HCEC 1CT (cell line): ENCODE results near the gene MARK4.

ENCODE experiments used
- DNase-seq: peaks from one replicate; pipeline ENCODE4 v3.0.0-alpha.2; 2017

MARK4 gene

DNA sequence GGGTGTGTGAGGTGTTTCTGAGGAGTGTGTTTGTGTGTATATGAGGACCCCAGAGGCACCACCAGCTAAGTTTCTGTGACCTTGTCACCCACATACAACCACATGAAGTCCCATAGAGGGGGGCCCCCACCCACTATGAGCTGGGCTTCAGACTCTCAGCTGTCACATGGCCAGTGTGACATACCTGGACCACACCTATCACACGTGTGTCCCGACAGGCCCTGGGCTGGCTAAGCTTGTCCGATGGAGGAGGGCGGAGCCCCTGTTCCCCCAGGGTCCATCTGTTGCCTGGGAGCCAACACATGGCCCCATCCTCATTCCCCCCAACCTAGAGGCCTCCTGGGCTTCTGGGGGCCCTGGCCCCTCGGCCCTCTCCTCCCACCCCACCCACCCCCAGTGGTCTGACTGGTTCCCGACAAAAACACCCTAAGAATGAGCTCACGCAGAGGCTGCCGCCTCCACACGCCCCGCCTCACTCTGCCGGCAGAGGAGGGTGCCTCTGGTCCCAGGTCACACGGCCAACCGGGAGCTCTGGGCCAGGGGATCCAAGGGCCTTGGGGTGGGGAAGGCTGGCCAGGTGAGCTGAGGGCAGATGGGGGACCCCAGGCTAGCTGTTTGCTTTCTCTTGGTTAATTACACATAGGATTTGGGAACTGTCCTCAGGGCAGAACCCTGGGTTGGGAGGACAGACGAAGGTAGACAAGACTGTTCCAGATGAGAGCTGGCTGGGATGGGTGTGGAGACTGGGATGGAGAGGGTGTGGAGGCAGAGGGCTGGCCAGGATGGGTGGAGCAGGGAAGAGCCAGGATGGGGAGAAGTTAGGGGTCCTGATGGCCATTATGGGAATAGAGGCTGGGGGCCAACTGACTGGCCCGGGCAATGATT is 93.8 kb downstream of the MARK4 start:
- DNase-seq, result no peak

GRCh38 chr19:45345506-45345860 is 94.4 kb downstream of the MARK4 start:
- no peak for DNase-seq

GRCh38 chr19:45346449-45346848 is 95.4 kb downstream of the MARK4 start:
- no peak for DNase-seq

DNA sequence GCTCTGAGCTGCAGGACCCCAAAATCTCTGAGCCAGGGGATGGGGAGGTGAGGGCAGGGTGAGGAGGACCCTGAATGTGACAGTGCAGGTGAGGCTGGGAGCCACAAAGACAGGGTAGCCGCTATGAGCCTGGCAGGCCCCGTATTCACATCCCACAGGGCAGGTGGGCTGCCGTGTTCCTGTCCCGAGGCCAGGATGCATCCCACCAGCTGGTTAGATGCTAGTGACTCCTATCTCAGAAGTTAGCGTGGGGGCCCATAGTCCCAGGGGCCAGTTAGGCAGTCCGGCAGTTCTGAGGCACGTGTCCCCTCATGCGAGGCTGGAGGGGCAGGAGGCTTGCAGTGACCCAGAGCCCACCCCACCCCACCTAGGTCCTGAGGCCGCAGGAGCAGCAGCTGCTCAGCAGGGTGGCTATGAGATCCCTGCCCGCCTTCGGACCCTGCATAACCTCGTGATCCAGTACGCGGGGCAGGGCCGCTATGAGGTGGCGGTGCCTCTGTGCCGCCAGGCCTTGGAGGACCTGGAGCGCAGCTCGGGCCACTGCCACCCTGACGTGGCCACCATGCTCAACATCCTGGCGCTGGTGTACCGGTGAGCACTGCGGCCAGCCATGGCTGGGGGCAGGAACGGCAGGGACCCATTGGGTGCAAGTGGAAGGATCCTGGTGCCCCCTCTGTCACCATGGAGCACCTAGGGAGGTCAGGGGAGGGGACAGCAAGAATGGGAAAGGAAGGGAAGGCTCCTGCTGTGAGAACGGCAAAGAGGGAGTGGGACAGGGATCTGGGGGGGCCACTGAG is 96.7 kb downstream of the MARK4 start:
- no peak for DNase-seq

GRCh38 chr19:45348367-45349125 is 97.5 kb downstream of the MARK4 start:
- DNase-seq, result no peak

GRCh38 chr19:45349126-45349415 is 98.0 kb downstream of the MARK4 start:
- no peak for DNase-seq

GRCh38 chr19:45349430-45349941 is 98.4 kb downstream of the MARK4 start:
- no peak for DNase-seq

- no peak for DNase-seq
Observed at GRCh38 chr19:45350477-45351058, 99.5 kb downstream of the MARK4 start.

DNA sequence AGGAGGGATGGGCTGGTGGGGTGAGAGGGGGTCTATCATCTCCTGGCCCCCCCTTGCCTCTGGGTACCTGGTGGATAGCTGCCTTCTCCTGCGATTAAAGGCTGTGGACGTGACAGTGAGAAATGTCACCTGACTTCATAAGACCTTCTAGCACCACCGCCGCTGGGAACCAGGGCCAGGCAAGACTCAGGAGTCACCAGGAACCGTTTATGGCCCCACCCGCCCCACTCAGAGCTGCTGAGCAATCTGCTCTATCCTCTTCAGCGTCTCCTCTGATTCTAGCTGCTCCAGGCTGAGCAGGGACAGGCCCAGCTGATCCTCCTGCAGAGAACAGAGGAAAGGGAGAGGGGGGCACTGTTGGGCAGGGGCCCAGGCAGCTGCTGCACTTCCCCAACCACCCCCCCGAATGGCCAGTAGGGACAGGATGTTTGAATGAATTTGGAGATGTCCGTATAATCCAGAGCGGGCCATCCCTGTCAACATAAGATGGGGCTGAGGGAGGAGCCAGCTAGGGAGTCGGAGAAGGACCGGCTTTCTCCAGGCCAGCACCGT is 100.4 kb downstream of the MARK4 start:
- DNase-seq, result no peak

GRCh38 chr19:45352062-45352461 is 101.0 kb downstream of the MARK4 start:
- no peak for DNase-seq

GRCh38 chr19:45352471-45352870 is 101.4 kb downstream of the MARK4 start:
- DNase-seq, result no peak

GRCh38 chr19:45352914-45353796 is 102.1 kb downstream of the MARK4 start:
- DNase-seq, result no peak

DNA sequence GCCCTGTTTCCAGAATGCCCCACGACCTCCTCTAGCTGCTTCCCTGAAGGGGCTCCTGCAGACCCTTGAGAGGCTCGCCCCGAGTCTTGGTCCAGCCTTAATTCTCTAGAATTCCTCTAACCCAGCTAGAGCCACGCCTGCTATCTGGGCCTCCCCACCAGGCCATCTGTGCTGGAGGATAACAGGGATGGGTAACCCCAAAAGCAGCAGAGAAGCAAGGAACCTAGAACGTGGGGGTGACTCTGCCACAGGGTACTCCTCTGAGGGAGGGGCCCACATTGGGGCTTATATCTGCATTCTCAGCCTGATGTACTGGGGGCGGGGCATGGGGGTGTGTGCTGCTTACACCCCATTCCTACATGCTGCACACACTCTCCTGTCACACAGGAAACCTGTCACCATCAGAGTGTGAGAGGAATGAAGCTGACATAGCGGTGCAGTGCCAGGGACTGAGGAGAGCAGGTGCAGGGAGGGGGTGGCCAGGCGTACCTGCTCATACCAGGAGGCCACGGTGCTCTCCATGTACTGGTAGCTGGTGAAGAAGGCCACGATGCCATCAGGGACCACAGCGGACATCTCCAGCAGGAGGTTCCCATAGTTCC is 103.3 kb downstream of the MARK4 start:
- DNase-seq, result no peak
